Activated T-cell treated with anti-CD3 and anti-CD28 coated beads, Interleukin-2, amount 50 U/mL, for 72 hours (primary cell): ENCODE measurements around the gene BICC1. TPM values are rescaled to one million over a fixed set of nuclear protein-coding genes. Genes with fewer than 3 reads are reported as not detected.

ENCODE experiments used
- ATAC-seq, 2 donors: fragments of 150-1000 bp; cut with Tn5 transposase; replicated peaks in 1 of 2; 2 replicates each; pipeline ENCODE4 v1.10.0; 2021; ENCODE audit warnings: moderate library complexity in 2 of 2, mild to moderate bottlenecking in 1 of 2
- DNase-seq, 2 donors: peaks; one replicate each; pipeline ENCODE4 v3.0.0; 2021 to 2022; ENCODE audit warnings: mixed read lengths in 1 of 2
- H3K27ac Mint-ChIP-seq: one replicate; pipeline ENCODE4 v1.8.0; 2022; ENCODE audit warnings: mild to moderate bottlenecking, moderate library complexity, mixed read lengths
- H3K27me3 Mint-ChIP-seq: one replicate; pipeline ENCODE4 v1.8.0; 2022; ENCODE audit warnings: low read depth, mixed read lengths
- H3K36me3 Mint-ChIP-seq, 2 donors: one replicate each; pipeline ENCODE4 v1.8.0; 2022; ENCODE audit warnings: mixed read lengths in 2 of 2, mild to moderate bottlenecking in 1 of 2; ENCODE audit not compliant: insufficient read depth in 2 of 2
- H3K4me1 Mint-ChIP-seq: one replicate; pipeline ENCODE4 v1.8.0; 2022; ENCODE audit warnings: low read depth, mixed read lengths
- H3K4me3 Mint-ChIP-seq, 2 donors: one replicate each; pipeline ENCODE4 v1.8.0; 2022; ENCODE audit warnings: mild to moderate bottlenecking in 2 of 2, mixed read lengths in 2 of 2, moderate library complexity in 2 of 2
- H3K9me3 Mint-ChIP-seq, 2 donors: one replicate each; pipeline ENCODE4 v1.8.0; 2022; ENCODE audit warnings: mixed read lengths in 2 of 2
- total RNA-seq, 2 donors: library from RNA; stranded (reverse); gene quantifications; one replicate each; pipeline ENCODE4 v1.2.3, GENCODE V29; 2022

BICC1 gene, protein sequence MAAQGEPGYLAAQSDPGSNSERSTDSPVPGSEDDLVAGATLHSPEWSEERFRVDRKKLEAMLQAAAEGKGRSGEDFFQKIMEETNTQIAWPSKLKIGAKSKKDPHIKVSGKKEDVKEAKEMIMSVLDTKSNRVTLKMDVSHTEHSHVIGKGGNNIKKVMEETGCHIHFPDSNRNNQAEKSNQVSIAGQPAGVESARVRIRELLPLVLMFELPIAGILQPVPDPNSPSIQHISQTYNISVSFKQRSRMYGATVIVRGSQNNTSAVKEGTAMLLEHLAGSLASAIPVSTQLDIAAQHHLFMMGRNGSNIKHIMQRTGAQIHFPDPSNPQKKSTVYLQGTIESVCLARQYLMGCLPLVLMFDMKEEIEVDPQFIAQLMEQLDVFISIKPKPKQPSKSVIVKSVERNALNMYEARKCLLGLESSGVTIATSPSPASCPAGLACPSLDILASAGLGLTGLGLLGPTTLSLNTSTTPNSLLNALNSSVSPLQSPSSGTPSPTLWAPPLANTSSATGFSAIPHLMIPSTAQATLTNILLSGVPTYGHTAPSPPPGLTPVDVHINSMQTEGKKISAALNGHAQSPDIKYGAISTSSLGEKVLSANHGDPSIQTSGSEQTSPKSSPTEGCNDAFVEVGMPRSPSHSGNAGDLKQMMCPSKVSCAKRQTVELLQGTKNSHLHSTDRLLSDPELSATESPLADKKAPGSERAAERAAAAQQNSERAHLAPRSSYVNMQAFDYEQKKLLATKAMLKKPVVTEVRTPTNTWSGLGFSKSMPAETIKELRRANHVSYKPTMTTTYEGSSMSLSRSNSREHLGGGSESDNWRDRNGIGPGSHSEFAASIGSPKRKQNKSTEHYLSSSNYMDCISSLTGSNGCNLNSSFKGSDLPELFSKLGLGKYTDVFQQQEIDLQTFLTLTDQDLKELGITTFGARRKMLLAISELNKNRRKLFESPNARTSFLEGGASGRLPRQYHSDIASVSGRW
- not detected for total RNA-seq

DNA sequence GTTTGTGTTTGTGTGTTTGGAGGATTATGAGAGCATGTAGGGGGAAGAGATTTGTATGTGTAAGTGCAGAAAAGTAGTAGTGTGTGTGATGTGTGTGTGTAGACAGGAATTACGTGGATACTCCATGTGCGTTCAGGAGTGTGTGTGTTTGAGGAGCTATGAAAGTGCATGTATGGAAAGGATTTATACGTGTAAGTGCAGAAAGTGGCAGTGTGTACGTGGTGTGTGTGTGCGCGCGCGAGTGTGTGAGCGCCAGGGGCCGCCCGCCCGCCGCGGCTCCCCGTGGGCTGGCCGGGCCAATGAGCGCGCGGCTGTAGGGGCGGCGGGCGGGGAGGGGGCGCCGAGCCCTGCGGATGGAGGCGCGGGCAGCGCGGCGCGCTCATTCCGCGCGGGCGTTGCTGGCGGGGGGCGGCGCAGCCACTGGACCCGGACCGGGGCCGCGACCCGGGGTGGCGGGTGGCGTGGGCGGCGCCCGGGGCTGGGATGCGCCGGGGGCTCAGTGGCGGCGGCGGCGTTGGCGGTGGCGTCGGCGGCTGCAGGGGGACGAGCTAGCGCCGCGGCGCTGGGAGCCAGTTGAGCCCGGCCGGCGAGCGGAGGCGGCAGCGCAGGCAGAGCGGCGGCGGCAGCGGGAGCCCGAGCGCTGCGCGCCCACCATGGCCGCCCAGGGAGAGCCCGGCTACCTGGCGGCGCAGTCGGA, at the start of gene BICC1:
BICC1 (plus strand) TSS at position 382 of the 697 bp plus-strand sequence; CDS start at position 654, 272 bp downstream.
- DNase-seq (peak; percentile 10 to 15), ATAC-seq (peak; percentile 42 to 60)
- H3K36me3 Mint-ChIP-seq, result peaks cover 3% of the 10 kb centered on the region in 2 donors
- H3K9me3 Mint-ChIP-seq, result no peaks in the 10 kb centered on the region
- H3K27ac Mint-ChIP-seq, result no peak within 1 kb of the TSS
- peak within 1 kb of the TSS; percentile 83 to 91 for H3K4me3 Mint-ChIP-seq
- peaks cover 32% of the 10 kb centered on the region for H3K27me3 Mint-ChIP-seq
- peaks cover 14% of the 10 kb centered on the region for H3K4me1 Mint-ChIP-seq

DNA sequence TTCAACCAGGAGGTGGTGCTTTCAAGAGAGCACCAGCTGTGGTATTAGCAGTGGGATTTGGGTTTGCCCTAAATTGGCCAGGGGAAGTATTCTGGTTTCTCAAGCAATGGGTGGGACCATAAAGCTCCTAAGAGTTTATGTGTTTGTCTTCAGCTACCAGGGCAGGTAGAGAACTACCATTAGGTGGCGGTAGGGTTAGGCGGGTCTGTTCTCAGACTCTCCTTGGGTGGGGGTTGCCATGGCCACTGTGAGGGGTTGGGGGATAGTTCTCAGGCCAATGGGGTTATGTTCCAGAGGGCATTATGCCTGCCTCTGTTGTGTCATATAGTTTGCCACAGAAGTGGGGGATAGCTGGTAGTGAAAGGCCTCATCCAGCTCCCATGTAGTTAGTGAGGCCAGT, 47.7 kb upstream of the BICC1 start:
- Mint-ChIP-seq H3K4me3 (no peak overlapping the region), H3K27me3 (peaks cover 19% of the 10 kb centered on the region), H3K36me3 (peaks cover 0 to 4% of the 10 kb centered on the region in 2 donors), H3K4me1 (no peaks in the 10 kb centered on the region), H3K9me3 (peaks cover 4% of the 10 kb centered on the region in 2 donors), H3K27ac (no peak overlapping the region)
- DNase-seq, result no peak
- ATAC-seq, result no peak

DNA sequence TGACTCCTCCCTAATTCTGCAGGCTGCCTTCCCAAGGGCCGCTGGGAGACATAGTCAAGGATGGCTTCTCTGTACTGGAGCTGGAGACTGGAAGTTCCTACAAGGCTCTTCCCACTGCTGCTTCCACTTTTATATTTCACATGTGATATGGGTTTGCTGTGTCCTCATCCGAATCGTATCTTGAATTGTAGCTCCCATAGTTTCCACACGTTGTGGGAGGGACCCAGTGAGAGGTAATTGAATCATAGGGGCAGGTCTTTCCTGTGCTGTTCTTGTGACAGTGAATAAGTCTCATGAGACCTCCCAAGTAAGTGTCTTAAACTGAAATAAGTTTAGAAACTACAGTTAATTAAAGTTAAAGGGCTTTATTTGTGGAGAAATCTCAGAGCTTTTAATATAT, 47.0 kb upstream of the BICC1 start:
- ATAC-seq, result no peak
- peaks cover 0 to 4% of the 10 kb centered on the region in 2 donors for H3K36me3 Mint-ChIP-seq
- no peak for DNase-seq
- peaks cover 4% of the 10 kb centered on the region in 2 donors for H3K9me3 Mint-ChIP-seq
- H3K27me3 Mint-ChIP-seq, result peaks cover 25% of the 10 kb centered on the region
- no peak overlapping the region for H3K27ac Mint-ChIP-seq
- H3K4me1 Mint-ChIP-seq, result no peaks in the 10 kb centered on the region
- no peak overlapping the region for H3K4me3 Mint-ChIP-seq

DNA sequence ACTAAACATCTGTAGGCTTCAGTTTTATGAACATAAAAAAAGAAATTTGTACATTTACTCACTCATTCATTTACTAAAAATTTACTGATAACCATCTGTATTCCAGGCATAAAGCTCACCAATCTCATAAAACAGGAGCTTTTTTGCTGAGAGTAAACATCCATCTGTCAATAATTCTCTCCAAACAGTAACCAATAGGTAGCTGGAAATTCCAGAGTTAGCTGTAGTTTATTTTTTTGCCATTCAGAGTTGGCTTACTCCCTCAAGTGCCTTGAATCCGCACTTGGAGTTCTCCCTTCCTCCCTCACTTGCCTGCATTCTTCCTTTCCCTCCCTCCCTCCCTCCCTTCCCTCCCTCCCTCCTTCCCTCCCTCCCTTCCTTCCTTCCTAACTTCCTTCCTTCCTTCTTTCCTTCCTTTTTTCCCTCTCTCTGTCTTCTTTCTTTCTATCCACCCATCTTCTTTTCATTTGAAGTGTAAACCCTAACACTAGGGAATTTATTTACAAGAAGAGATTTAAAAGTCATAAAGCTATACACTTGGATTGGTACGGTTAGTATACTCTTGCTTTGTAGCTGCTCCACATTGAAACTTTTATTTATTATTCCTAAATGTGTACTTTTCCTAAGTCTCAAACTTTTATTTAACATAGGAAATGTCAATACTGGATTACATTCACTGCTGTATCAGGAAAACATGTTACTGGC, 44.6 kb upstream of the BICC1 start:
- Mint-ChIP-seq H3K27ac (no peak overlapping the region), H3K9me3 (peaks cover 0 to under 1% of the 10 kb centered on the region in 2 donors), H3K36me3 (peaks cover 0 to under 1% of the 10 kb centered on the region in 2 donors), H3K27me3 (peaks cover 35% of the 10 kb centered on the region), H3K4me1 (no peaks in the 10 kb centered on the region), H3K4me3 (no peak overlapping the region)
- ATAC-seq, result no peak
- DNase-seq, result no peak

DNA sequence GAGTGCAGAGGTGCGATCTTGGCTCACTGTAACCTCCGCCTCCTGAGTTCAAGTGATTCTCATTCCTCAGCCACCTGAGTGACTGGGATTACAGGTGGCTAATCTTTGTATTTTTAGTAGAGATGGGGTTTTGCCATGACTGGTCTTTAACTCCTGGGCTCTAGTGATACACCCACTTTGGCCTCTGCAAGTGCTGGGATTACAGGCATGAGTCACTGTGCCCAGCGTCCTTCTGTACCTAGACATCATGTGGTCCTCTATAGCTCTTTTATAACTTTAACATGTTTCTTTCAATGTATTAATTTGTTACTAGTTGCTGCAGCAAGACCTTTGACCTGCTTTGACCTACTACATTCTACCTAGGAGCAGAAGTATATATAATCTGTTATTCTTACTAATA, 38.7 kb upstream of the BICC1 start:
- Mint-ChIP-seq H3K9me3 (no peaks in the 10 kb centered on the region), H3K27ac (no peak overlapping the region), H3K27me3 (peaks cover 36% of the 10 kb centered on the region), H3K36me3 (no peaks in the 10 kb centered on the region), H3K4me3 (no peak overlapping the region), H3K4me1 (no peaks in the 10 kb centered on the region)
- DNase-seq, result no peak
- ATAC-seq, result no peak

DNA sequence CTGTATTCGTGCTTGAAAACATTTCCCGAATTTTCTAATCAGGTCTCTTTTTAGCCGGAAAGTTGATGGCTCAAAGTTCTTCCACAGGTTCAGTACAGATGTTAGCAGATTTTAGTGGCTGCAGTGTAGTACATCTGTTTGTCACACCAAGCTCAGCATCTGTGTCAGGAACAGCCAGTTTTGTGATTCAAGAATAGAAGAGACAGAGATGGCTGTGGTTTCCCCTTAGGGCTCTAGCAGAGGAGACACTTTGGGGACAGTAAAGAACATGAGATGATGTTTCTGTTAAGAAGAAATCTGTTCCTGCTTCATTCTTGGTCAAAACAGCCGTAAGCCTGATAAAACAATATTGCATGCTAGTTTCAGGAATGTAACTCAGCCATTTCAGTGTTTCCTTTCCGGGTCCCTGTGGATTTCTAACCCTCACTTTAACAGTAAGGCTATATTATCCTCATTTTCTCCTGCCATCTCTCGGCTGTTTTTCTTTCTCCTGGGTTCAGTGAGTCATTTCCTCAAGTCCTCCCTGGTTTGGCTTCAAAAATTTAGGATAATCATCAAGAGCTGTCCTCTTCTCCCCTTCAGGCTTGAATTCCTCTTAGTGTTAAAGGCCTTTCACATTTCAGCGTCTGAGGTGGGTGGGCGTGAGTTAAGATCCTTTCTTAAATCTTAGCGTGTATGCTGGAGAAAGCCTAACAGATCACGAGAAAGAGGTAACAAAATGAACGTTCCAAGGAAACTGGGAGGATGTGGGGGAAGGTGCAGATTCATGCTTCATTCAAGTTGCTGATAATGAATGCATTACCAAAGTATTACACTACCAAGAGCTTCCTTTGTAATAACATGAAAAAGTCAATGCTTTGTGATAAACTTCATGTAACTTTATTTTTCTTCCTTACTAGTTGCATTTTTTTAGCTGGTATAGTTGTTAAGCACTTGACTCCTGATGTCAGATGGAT, 37.1 kb upstream of the BICC1 start:
- Mint-ChIP-seq H3K4me1 (no peaks in the 10 kb centered on the region), H3K27me3 (peaks cover 37% of the 10 kb centered on the region), H3K36me3 (no peaks in the 10 kb centered on the region), H3K4me3 (no peak overlapping the region), H3K9me3 (no peaks in the 10 kb centered on the region), H3K27ac (no peak overlapping the region)
- ATAC-seq (no peak), DNase-seq (no peak)

DNA sequence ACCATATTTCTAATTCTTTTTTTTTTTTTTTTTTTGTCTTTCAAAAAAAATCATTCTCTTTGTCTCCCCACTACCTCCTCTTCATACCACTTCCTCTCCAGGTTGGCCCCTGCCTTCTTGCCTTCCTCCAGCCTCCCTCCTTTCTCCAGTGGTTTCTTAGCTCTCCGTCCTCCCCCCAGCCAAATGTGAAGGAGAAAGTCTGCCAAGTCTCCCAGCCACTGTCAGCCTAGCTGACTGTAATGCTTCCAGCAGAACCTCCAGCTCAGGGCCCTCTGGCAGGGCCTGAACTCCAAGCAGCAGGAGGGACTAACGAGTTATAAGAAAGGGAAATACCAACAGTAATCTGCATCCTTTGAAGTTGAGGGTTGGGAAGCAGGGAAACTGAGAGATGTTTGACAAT, 35.5 kb upstream of the BICC1 start:
- DNase-seq (no peak), ATAC-seq (no peak)
- peaks cover 38% of the 10 kb centered on the region for H3K27me3 Mint-ChIP-seq
- no peaks in the 10 kb centered on the region for H3K36me3 Mint-ChIP-seq
- H3K9me3 Mint-ChIP-seq, result no peaks in the 10 kb centered on the region
- H3K4me1 Mint-ChIP-seq, result no peaks in the 10 kb centered on the region
- H3K27ac Mint-ChIP-seq, result no peak overlapping the region
- H3K4me3 Mint-ChIP-seq, result no peak overlapping the region

DNA sequence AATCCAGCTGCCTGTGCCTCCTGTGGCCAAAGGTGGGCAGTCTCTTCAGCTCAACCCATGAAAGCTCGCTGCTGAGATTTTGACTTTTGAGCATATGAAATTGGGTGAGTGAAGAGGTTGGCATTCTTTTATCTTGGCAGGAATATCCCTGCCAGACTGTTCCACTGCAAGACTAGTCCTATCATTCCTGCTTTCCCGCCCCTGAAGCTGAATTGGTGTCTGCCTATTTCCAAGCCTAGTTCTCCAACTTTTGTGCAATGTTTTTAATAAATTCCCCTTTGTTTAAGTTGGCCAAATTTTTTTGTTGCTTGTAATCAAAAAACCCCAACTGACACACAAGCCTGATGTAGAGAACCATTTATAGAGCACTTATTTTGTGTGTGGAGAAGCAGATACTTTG, 34.8 kb upstream of the BICC1 start:
- Mint-ChIP-seq H3K4me1 (no peaks in the 10 kb centered on the region), H3K9me3 (no peaks in the 10 kb centered on the region), H3K36me3 (no peaks in the 10 kb centered on the region), H3K27me3 (peaks cover 34% of the 10 kb centered on the region), H3K27ac (no peak overlapping the region), H3K4me3 (no peak overlapping the region)
- DNase-seq (no peak), ATAC-seq (no peak)

DNA sequence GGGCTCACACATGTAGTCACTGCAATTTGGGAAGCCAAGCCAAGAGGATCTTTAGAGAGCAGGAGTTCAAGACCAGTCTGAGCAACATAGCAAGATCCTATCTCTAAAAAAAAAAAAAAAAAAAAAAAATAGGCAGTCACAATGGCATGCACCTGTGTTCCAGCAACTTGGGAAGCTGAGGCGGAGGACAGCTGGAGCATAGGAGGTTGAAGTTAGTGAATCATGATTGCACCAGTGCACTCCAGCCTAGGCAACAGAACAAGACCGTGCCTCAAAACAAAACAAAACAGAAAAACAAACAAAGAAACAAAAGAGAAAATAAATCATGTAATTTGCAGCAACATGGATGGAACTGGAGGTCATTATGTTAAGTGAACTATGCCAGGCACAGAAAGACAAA, 33.6 kb upstream of the BICC1 start:
- H3K36me3 Mint-ChIP-seq, result no peaks in the 10 kb centered on the region
- no peaks in the 10 kb centered on the region for H3K4me1 Mint-ChIP-seq
- no peak overlapping the region for H3K4me3 Mint-ChIP-seq
- ATAC-seq (no peak), DNase-seq (no peak)
- H3K27me3 Mint-ChIP-seq, result peaks cover 34% of the 10 kb centered on the region
- no peak overlapping the region for H3K27ac Mint-ChIP-seq
- no peaks in the 10 kb centered on the region for H3K9me3 Mint-ChIP-seq

DNA sequence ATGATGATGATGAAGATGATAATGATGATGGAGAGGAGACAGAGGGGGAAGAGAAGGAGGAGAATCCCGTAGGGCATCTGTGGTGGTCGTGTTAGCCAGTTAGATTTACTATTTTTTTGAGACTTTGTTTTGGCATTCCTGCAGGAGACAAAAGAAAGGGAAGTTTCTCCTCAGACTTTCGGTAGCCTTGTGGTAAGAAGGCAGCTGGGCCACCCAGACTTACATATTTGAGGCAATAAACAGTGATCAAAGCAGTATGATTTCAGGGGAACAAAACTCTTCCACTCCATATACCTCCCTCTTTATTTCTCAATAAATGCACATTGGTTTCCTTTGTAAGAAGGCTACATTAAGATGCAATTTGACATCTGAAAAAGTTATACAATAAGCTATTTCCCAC, 32.4 kb upstream of the BICC1 start:
- H3K27ac Mint-ChIP-seq, result no peak overlapping the region
- peaks cover 34% of the 10 kb centered on the region for H3K27me3 Mint-ChIP-seq
- H3K4me3 Mint-ChIP-seq, result no peak overlapping the region
- H3K4me1 Mint-ChIP-seq, result no peaks in the 10 kb centered on the region
- no peaks in the 10 kb centered on the region for H3K36me3 Mint-ChIP-seq
- ATAC-seq (no peak), DNase-seq (no peak)
- H3K9me3 Mint-ChIP-seq, result no peaks in the 10 kb centered on the region

DNA sequence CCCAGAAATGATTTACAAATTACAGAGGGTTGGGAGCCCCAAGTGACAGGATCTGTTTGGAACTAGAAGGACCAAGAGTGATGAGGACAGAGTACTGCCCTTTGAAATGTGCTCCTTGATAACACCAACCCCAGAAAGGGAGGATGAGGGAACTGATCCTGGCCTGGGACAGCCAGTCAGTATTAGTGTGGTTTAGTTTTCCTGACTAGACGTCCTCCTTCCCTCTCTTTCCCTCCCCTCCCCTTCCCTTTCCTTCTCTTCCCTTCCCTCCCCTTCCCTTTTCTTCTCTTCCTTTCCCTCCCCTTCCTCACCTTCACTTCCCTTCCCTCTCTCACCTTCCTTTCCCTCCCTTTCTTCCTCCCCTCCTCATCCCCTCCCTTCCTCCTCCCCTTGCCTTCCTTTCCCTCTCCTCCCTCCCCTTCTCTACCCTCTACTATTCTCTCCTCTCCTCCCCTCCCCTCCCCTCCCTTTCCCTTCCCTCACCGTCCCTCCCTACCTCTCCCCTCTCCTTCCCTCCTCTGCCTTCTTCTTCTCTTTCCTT, 31.0 kb upstream of the BICC1 start:
- no peak overlapping the region for H3K4me3 Mint-ChIP-seq
- no peak for ATAC-seq
- H3K36me3 Mint-ChIP-seq, result no peaks in the 10 kb centered on the region
- no peak for DNase-seq
- peaks cover 34% of the 10 kb centered on the region for H3K27me3 Mint-ChIP-seq
- no peaks in the 10 kb centered on the region for H3K4me1 Mint-ChIP-seq
- H3K9me3 Mint-ChIP-seq, result no peaks in the 10 kb centered on the region
- no peak overlapping the region for H3K27ac Mint-ChIP-seq
